Peyer's patch (tissue), 4 donors: ENCODE data around the gene TEAD1.

Experiments
- POLR2A ChIP-seq, 2 donors: fragments of 450-650 bp; IDR thresholded peaks; one replicate each; pipeline ENCODE4 v1.5.1; 2017; ENCODE audit warnings: antibody characterized with exemption in 2 of 2, mild to moderate bottlenecking in 2 of 2, moderate library complexity in 2 of 2
- TF ChIP-seq, protein P1 (sequence below), 6 experiments: fragments of 450-650 bp in 4 of 6; fragments of 200-600 bp in 2 of 6; sonication (generic) in 1 of 6; IDR thresholded peaks; one replicate each; pipeline ENCODE4 v1.5.1; 2017 to 2019; ENCODE audit warnings: antibody characterized with exemption in 6 of 6, mild to moderate bottlenecking in 3 of 6, moderate library complexity in 1 of 6

GRCh38 chr11:12964650-12965049 lies 290.4 kb downstream of the TEAD1 start:
- TF ChIP-seq POLR2A (IDR thresholded peaks at IDR 0.05) = no peak
- TF ChIP-seq, protein P1, sequence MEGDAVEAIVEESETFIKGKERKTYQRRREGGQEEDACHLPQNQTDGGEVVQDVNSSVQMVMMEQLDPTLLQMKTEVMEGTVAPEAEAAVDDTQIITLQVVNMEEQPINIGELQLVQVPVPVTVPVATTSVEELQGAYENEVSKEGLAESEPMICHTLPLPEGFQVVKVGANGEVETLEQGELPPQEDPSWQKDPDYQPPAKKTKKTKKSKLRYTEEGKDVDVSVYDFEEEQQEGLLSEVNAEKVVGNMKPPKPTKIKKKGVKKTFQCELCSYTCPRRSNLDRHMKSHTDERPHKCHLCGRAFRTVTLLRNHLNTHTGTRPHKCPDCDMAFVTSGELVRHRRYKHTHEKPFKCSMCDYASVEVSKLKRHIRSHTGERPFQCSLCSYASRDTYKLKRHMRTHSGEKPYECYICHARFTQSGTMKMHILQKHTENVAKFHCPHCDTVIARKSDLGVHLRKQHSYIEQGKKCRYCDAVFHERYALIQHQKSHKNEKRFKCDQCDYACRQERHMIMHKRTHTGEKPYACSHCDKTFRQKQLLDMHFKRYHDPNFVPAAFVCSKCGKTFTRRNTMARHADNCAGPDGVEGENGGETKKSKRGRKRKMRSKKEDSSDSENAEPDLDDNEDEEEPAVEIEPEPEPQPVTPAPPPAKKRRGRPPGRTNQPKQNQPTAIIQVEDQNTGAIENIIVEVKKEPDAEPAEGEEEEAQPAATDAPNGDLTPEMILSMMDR (IDR thresholded peaks at IDR 0.05) = no peak
